Psoas muscle (tissue), 8 donors: ENCODE results near the gene PRSS2. TPM values are rescaled to one million over a fixed set of nuclear protein-coding genes. Genes with fewer than 3 reads are reported as not detected.
A peak's percentile ranks its signal among the peaks of the same experiment; 100 is the strongest.

Source experiments
- ATAC-seq, 4 donors: fragments of 200-7000 bp; cut with Tn5 transposase; one replicate each; pipeline ENCODE4 v1.9.1; 2020; ENCODE audit warnings: moderate library complexity in 3 of 4, mild to moderate bottlenecking in 2 of 4
- DNase-seq, 2 donors: peaks; one replicate each; pipeline ENCODE4 v3.0.0-alpha.2; 2020
- H3K27ac ChIP-seq: fragments of 200-600 bp; one replicate; pipeline ENCODE4 v1.8.0; 2022
- H3K27me3 ChIP-seq, 3 donors: fragments of 200-600 bp in 1 of 3; one replicate each; pipeline versions ENCODE4 v1.6.1 to v1.8.0; 2013 to 2022; ENCODE audit warnings: low read length in 2 of 3, mild to moderate bottlenecking in 2 of 3, moderate library complexity in 1 of 3; ENCODE audit not compliant: insufficient read depth in 3 of 3
- H3K36me3 ChIP-seq, 2 donors: fragments of 200-600 bp in 1 of 2; one replicate each; pipeline versions ENCODE4 v1.6.1 to v1.8.0; 2013 to 2022; ENCODE audit warnings: low read depth in 1 of 2, mild to moderate bottlenecking in 1 of 2, moderate library complexity in 1 of 2; ENCODE audit not compliant: insufficient read depth in 1 of 2
- H3K4me1 ChIP-seq: fragments of 200-600 bp; one replicate; pipeline ENCODE4 v1.8.0; 2022
- H3K4me3 ChIP-seq: fragments of 200-600 bp; one replicate; pipeline ENCODE4 v1.8.0; 2022; ENCODE audit warnings: mild to moderate bottlenecking
- H3K9me3 ChIP-seq: fragments of 200-600 bp; one replicate; pipeline ENCODE4 v1.8.0; 2022
- WGBS, 3 donors: extraction: QIAGEN DNeasy Blood & Tissue Kit; methylation state at CpG; one replicate each; pipeline versions ENCODE4 v1.1.6 to v1.1.7; 2013; 5-methylcytosine and 5-hydroxymethylcytosine counted together
- intact Hi-C, 2 donors: fragments of 100-400 bp; cut with DNase I; formaldehyde crosslinking; loops; one replicate each; pipeline versions ENCODE4 v1.11.0 to v1.14.2; 2022
- polyA plus RNA-seq, 3 donors: library from polyadenylated mRNA; stranded (reverse); fragments of 200-250 nt; gene quantifications; one replicate each; pipeline ENCODE4 v1.2.3, GENCODE V29; 2013
- total RNA-seq, 4 donors: library from RNA; stranded (reverse); fragmentation: NEBNext Ultra II Directional in 2 of 4; extraction: Animal tissue kit (Norgen Biotek cat#: 25700) in 2 of 4; gene quantifications; one replicate each; pipeline versions ENCODE4 v1.2.1 to v1.2.4, GENCODE V29; 2021 to 2023
- TF ChIP-seq, protein P1 (sequence below): fragments of 200-600 bp; IDR thresholded peaks from one replicate; pipeline ENCODE4 v1.8.0; 2022; ENCODE audit warnings: antibody characterized with exemption
- donor health status: healthy with polysubstance abuse.
- donor health status: DM: no; HTN: no; CAD: no; lungs with moderate emphysema.
- donor health status: Bipolar disorder and iron deficiency.
- donor health status: healthy.
- donor health status: DM: yes; HTN: yes; CAD: no.
- donor health status: DM: no; HTN: no; CAD: no.
- donor health status: DM: no; HTN: no; CAD: no.
- donor health status: DM: yes; HTN: yes; CAD: no.

PRSS2 gene
- total and polyA plus RNA-seq, 7 donors: 0.04 to 6.2 (median 1.7) TPM; not detected in 2

GRCh38 chr7:142785841-142786250 lies 15.1 kb downstream of the PRSS2 start:
- intact Hi-C loops: loop anchor here (5.0 to 10.0 kb wide), 2 partner anchors 181 to 249 kb away; no protein-coding TSS in a partner anchor
- 83 to 86% (median 85%) methylated on average over 8 of the region's 8 CpGs for WGBS, 3 donors
- H3K4me1 ChIP-seq: no peaks in the 10 kb centered on the region
- H3K27ac ChIP-seq: no peak overlapping the region
- DNase-seq (no peak), ATAC-seq (no peak)
- H3K27me3 ChIP-seq: no peaks in the 10 kb centered on the region
- H3K9me3 ChIP-seq: no peaks in the 10 kb centered on the region
- TF ChIP-seq, protein P1, sequence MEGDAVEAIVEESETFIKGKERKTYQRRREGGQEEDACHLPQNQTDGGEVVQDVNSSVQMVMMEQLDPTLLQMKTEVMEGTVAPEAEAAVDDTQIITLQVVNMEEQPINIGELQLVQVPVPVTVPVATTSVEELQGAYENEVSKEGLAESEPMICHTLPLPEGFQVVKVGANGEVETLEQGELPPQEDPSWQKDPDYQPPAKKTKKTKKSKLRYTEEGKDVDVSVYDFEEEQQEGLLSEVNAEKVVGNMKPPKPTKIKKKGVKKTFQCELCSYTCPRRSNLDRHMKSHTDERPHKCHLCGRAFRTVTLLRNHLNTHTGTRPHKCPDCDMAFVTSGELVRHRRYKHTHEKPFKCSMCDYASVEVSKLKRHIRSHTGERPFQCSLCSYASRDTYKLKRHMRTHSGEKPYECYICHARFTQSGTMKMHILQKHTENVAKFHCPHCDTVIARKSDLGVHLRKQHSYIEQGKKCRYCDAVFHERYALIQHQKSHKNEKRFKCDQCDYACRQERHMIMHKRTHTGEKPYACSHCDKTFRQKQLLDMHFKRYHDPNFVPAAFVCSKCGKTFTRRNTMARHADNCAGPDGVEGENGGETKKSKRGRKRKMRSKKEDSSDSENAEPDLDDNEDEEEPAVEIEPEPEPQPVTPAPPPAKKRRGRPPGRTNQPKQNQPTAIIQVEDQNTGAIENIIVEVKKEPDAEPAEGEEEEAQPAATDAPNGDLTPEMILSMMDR: no peak
- no peak overlapping the region for H3K4me3 ChIP-seq
- H3K36me3 ChIP-seq: no peaks in the 10 kb centered on the region

- intact Hi-C loops: loop anchor here (5.0 to 10.0 kb wide), 2 partner anchors 182 to 250 kb away; no protein-coding TSS in a partner anchor
- no peak overlapping the region for H3K4me3 ChIP-seq
- H3K27me3 ChIP-seq: no peaks in the 10 kb centered on the region
Measured at GRCh38 chr7:142787034-142787768, 16.4 kb downstream of the PRSS2 start.

DNA sequence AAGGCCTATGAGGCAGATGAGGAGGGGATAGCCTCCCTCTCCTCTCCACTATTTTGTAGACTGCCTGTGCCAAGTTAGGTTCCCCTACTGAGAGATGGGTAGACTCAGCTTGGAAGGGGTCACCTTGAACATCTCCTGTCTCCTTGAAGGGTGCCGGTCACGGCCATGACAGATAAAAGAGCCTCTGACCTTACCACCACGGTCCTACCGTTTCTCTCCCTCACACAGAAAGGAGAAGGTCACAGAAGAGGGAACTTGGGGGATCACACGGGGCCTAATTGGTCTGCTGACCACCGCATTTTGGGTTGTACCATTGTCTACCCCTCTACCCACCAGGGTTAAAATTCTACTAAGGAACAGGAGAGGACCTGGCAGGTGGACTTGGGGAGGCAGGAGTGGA lies 17.0 kb downstream of the PRSS2 start:
- H3K27me3 ChIP-seq: no peaks in the 10 kb centered on the region
- H3K4me3 ChIP-seq: no peak overlapping the region

More at GRCh38 chr7:142787034-142787768, 16.4 kb downstream of the PRSS2 start:
- no peaks in the 10 kb centered on the region for H3K9me3 ChIP-seq
- peak in 1 of 4 donors; percentile 42 for ATAC-seq
- no peaks in the 10 kb centered on the region for H3K4me1 ChIP-seq
- no peaks in the 10 kb centered on the region for H3K36me3 ChIP-seq
- no peak overlapping the region for H3K27ac ChIP-seq
- WGBS, 3 donors: 76 to 80% (median 78%) methylated on average over 11 of the region's 11 CpGs
- TF ChIP-seq, protein P1: no peak
- no peak for DNase-seq

GRCh38 chr7:142788303-142789289 lies 17.8 kb downstream of the PRSS2 start:
- no peak overlapping the region for H3K4me3 ChIP-seq
- intact Hi-C loops: loop anchor here (5.0 to 10.0 kb wide), 2 partner anchors 184 to 251 kb away; no protein-coding TSS in a partner anchor
- 71 to 75% (median 75%) methylated on average over 10 of the region's 10 CpGs for WGBS, 3 donors
- DNase-seq: no peak
- H3K4me1 ChIP-seq: no peaks in the 10 kb centered on the region
- H3K9me3 ChIP-seq: no peaks in the 10 kb centered on the region
- TF ChIP-seq, protein P1: no peak
- ATAC-seq: no peak
- H3K27me3 ChIP-seq: no peaks in the 10 kb centered on the region
- H3K36me3 ChIP-seq: no peaks in the 10 kb centered on the region
- no peak overlapping the region for H3K27ac ChIP-seq

More for the DNA sequence above, 17.0 kb downstream of the PRSS2 start:
- ATAC-seq (no peak), DNase-seq (no peak)
- 82 to 91% (median 89%) methylated on average over 6 of the region's 6 CpGs for WGBS, 3 donors
- TF ChIP-seq, protein P1: no peak
- H3K4me1 ChIP-seq: no peaks in the 10 kb centered on the region
- intact Hi-C loops: loop anchor here (5.0 to 10.0 kb wide), 2 partner anchors 183 to 250 kb away; no protein-coding TSS in a partner anchor
- no peaks in the 10 kb centered on the region for H3K36me3 ChIP-seq
- H3K27ac ChIP-seq: no peak overlapping the region
- H3K9me3 ChIP-seq: no peaks in the 10 kb centered on the region
